ENCODE data around the gene UNC5A. TPM values are rescaled to one million over a fixed set of nuclear protein-coding genes. Genes with fewer than 3 reads are reported as not detected.

The UNC5A gene
- total RNA-seq, 1 experiment from 2014 or later = 10.1 TPM

GRCh38 chr5:176853151-176853778 is 42.9 kb downstream of the UNC5A start:
- Histone ChIP-seq H3K9me3 (ENCODE audit: control insufficient read depth in 1 of 2, insufficient read depth in 1 of 2, low read depth in 1 of 2, low read length in 2 of 2) (no peaks in the 10 kb centered on the region), H3K36me3 (ENCODE audit: control insufficient read depth in 1 of 2, insufficient read depth in 2 of 2, low read length in 2 of 2) (no peaks in the 10 kb centered on the region), H3K9me2 (ENCODE audit: insufficient read depth) (no peaks in the 10 kb centered on the region), H3K9ac (ENCODE audit: low read length) (no peak overlapping the region), H3K27ac (ENCODE audit: low read depth, low read length) (no peak overlapping the region), H2AFZ (ENCODE audit: low read depth, low read length, poor library complexity, severe bottlenecking) (no peak overlapping the region), H3K4me3 (replicated peaks in 1 of 2; ENCODE audit: low read depth in 1 of 2, low read length in 2 of 2) (no peak overlapping the region), H3K79me2 (ENCODE audit: insufficient read depth, low read length) (no peaks in the 10 kb centered on the region), H4K20me1 (ENCODE audit: insufficient read depth) (no peaks in the 10 kb centered on the region), H3K27me3 (ENCODE audit: insufficient read depth, low read length) (no peaks in the 10 kb centered on the region), H3K4me2 (ENCODE audit: low read length) (no peak overlapping the region), H3K4me1 (ENCODE audit: control insufficient read depth in 1 of 2, insufficient read depth in 2 of 2, low read length in 2 of 2) (no peaks in the 10 kb centered on the region)
- intact Hi-C loops (cut with micrococcal nuclease) = no loop called here
- ChIA-PET CTCF (no interaction called here), RAD21 (ENCODE audit: low non-redundant PET in 1 of 2, low total read pairs in 2 of 2, uncharacterized antibody in 2 of 2, unreplicated experiment in 2 of 2) (no interaction called here), POLR2A (no interaction called here)
- TF ChIP-seq CBX3 (IDR thresholded peaks at IDR 0.05; ENCODE audit: low read depth) (no peak), SP1 (IDR thresholded peaks at IDR 0.05; ENCODE audit: low read depth) (no peak), CTCF (IDR thresholded peaks at IDR 0.05 in 2 of 3, conservative IDR thresholded peaks at IDR 0.05 in 1 of 3; ENCODE audit: borderline replicate concordance in 1 of 3, insufficient read depth in 1 of 3, low read depth in 2 of 3, low read length in 2 of 3) (no peak), YY1 (IDR thresholded peaks at IDR 0.05; ENCODE audit: extremely low read depth, insufficient replicate concordance, low read depth, low read length) (no peak), ELF1 (IDR thresholded peaks at IDR 0.05; ENCODE audit: borderline replicate concordance, low read depth) (no peak), POLR2AphosphoS5 (IDR thresholded peaks at IDR 0.05; ENCODE audit: low read depth, low read length) (no peak), POLR2A (IDR thresholded peaks at IDR 0.05; ENCODE audit: borderline replicate concordance, extremely low read depth, insufficient read depth, insufficient read length) (no peak), CEBPB (IDR thresholded peaks at IDR 0.05; ENCODE audit: low read depth) (no peak), EZH2phosphoT487 (IDR thresholded peaks at IDR 0.05; ENCODE audit: borderline replicate concordance) (no peak), ATF3 (IDR thresholded peaks at IDR 0.05) (no peak), RAD21 (IDR thresholded peaks at IDR 0.05; ENCODE audit: low read depth) (no peak), MAX (IDR thresholded peaks at IDR 0.05) (no peak), JUND (IDR thresholded peaks at IDR 0.05) (no peak), TCF7L2 (IDR thresholded peaks at IDR 0.05; ENCODE audit: borderline replicate concordance, extremely low read depth, insufficient read depth, insufficient read length) (no peak), EZH2 (IDR thresholded peaks at IDR 0.05) (no peak), REST (IDR thresholded peaks at IDR 0.05; ENCODE audit: low read depth) (no peak)
- ATAC-seq (no peak), DNase-seq (ENCODE audit: low read depth, low spot score) (no peak)
- BruUV-seq (replicated peaks) = no TSS peak
